Subcutaneous adipose tissue (tissue), 4 donors: ENCODE data around the gene HMOX2. TPM values are rescaled to one million over a fixed set of nuclear protein-coding genes. Genes with fewer than 3 reads are reported as not detected.

Experiments
- CTCF ChIP-seq: fragments of 450-650 bp; IDR thresholded peaks from one replicate; pipeline ENCODE4 v1.5.1; 2016; ENCODE audit warnings: low read depth, mild to moderate bottlenecking, control low read depth, antibody characterized with exemption, moderate library complexity
- total RNA-seq, 4 donors: library from RNA; depleted of rRNA; stranded (reverse); fragments of >200 nt; gene quantifications; one replicate each; pipeline ENCODE4 v1.1.0, GENCODE V29; 2016

HMOX2 gene
- total RNA-seq, 4 donors from 2014 or later: 57.8 to 131 (median 88.8) TPM

GRCh38 chr16:4517812-4518680 is 41.8 kb downstream of the HMOX2 start:
- no peak for TF ChIP-seq CTCF

GRCh38 chr16:4519274-4520058 is 43.3 kb downstream of the HMOX2 start:
- TF ChIP-seq CTCF: no peak

GRCh38 chr16:4520913-4521312 is 44.7 kb downstream of the HMOX2 start:
- no peak for TF ChIP-seq CTCF

GRCh38 chr16:4522051-4522581 is 45.9 kb downstream of the HMOX2 start:
- no peak for TF ChIP-seq CTCF

- no peak for TF ChIP-seq CTCF
Measured at GRCh38 chr16:4523686-4524085, 47.5 kb downstream of the HMOX2 start.

GRCh38 chr16:4524571-4524970 is 48.4 kb downstream of the HMOX2 start:
- TF ChIP-seq CTCF: no peak

- no peak for TF ChIP-seq CTCF
Measured at GRCh38 chr16:4525069-4525468, 48.9 kb downstream of the HMOX2 start.
